NCI-H146 (cell line): ENCODE data around the gene ANKS1B.

Experiments used
- DNase-seq: peaks from one replicate; lab custom pipeline; 2025; lab: John Stamatoyannopoulos, UW

ANKS1B gene

DNA sequence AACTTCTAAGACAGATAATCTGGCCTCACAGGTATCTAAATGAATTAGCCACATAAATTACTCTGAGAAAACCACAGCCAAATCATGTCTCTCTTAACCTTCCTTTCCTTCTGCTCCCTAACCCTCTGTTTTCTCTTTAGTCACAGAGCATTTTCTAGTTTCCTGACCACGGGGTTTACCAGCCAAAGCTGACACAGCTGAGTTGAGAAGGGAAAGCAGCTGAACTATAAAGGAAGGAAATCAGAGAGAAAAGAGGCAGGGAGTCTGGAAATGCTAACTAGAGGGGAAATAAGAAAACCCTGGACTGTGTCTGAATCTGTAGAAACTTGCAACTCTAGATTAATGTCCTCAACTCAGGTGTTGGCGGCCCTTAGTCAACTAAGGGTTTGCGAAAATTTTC, 24.4 kb downstream of the ANKS1B start:
- DNase-seq: no peak

DNA sequence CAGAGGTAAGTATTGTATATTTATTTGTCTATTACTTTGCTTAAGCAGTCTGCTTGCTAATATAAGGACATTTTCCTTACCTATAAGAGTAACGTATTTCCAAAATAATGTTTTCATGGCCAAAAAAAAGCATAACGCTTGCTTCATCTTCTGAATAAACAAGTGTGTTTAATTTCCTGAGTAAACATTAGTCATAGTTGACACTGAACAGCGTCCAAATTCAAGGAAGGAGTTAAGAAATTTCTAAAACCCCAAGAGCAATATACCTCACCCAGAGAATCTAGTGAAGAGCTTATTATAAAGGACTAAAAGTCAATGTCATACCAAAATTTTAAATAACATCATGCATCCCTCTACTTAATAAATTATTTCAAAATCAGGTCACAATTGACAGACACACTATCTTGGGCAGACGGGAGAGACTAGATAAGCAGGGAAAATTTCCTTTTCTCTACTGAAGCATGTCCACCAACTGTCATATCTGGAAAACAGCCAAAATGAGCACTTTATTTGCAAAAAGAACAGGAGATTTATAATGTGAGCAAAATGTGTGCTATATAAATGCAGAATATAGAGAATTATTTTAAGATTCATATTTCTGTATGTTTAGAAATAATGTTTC, 25.1 kb downstream of the ANKS1B start:
- DNase-seq: no peak

DNA sequence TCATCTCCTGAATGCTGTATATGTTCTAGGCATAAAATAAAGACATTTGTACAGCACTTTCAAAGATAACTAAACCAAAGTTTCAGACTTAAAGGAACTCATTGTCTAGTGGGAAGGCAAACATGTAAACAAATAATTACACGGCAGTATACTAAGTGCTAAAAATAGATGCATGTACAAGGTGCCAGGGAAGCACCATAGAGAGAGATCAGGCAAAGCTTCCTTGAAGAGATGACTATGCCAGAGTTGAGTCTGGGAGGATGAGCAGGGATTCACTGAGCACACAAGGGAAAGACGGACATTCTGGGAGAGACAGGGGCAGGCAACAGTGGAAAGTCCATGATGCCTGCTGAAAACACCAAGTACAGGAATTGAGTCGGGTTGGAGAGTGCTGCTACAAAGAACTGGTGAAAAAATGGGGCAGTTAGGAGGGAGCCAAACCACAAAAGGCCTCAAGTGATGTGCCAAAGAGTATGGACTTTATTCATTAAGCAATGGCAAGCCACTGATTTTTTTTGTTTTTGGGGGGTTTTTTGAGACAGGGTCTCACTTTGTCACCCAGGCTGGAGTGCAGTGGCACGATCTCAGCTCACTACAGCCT, 26.8 kb downstream of the ANKS1B start:
- DNase-seq: no peak

DNA sequence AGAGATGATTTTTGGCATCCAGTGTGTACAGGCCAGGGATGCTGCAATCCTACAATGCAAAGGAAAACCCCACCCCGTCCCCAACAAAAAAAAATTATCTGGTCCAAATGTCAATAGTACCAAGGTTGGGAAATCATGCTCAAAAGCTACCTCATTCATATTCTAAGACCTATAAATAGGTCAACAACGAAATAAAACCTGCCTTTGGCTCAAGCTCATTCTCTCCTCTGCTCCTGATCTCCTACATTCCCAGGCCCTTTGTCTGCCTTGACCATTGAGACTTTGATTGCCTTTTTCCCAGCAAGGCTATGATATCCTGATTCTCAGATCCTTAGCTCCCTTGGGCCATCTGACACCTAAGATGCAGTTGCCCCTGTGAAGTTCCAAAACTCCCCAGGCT, 30.0 kb downstream of the ANKS1B start:
- no peak for DNase-seq

DNA sequence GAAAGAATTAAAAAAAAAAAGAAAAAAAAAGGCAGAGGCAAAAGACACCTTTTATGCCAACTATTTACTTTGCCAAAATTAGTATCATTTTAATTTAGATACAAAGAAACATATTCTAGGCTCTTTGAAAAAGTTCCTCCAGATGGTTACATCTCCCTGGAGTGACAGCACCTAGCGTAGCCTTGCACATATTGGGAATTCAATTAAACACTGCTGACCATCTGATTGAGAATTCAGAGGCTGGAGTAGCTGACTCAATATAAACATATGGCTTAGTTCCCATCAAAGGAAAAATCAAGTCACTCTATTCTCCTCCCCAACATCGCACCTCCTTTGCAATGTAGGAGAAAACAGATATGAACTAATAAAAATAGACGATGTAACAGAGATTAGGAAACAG, 36.4 kb downstream of the ANKS1B start:
- DNase-seq: no peak

DNA sequence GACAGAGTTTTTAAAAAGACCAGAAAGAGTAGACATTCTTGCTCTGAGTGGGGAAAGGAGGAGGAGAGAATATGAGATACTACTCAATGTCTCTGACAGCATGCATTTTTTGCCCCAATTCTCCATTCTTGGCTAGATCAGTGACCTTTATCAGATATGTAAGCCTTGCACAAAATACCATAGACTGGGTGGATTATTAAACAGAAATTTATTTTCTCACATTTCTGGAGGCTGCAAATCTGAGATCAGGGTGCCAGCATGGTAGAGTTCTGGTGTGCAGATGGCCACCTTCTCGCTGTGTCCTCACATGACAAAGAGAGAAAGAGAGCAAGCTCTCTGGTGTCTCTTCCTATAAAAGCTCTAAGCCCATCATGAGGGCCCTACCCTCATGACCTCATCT, 38.6 kb downstream of the ANKS1B start:
- DNase-seq: no peak

DNA sequence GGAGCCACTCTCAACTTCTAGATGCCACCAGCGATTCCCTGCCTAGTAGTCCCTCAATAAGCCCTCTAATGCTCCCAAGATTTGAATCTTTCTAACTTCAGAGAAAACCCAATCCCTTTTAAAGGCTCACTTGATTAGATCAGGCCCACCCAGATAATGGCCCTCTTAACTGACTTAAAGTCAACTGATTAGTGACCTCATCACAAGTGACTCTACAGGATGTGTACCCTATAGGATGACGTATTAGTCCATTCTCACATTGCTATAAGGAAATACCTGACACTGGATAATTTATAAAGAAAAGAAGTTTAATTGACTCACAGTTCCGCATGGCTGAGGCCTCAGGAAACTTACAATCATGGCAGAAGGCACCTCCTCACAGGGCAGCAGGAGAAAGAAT, 49.1 kb downstream of the ANKS1B start:
- DNase-seq: no peak

DNA sequence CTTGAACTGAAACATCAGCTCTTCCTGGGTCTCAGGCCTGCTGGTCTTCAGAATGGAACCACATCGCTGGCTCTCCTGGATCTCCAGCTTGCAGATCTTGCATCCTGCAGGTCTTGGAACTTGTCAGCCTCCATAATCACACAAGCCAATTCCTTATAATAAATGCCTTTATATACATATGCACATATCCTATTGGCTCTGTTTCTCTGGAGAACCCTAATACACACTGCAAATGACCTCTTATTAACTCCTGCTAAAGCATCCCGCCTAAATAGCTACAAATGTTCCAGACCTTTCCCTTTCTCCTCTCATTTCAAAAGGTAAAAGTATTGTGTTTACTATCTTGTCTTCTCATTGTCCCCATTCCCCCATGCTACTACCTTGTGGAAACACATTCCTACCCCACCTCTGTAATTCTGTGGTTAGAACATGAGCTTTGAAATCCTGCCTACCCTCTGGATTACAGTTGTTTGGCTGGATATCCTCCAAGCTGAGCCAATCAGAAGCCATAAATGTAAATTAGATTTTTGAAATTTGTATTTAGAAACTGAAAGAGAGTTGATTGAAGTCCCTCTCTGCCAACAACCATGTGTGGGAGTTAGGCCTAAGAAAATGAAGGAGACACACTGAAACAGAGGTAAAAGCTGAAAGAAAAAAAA, 58.1 kb downstream of the ANKS1B start:
- DNase-seq: no peak

DNA sequence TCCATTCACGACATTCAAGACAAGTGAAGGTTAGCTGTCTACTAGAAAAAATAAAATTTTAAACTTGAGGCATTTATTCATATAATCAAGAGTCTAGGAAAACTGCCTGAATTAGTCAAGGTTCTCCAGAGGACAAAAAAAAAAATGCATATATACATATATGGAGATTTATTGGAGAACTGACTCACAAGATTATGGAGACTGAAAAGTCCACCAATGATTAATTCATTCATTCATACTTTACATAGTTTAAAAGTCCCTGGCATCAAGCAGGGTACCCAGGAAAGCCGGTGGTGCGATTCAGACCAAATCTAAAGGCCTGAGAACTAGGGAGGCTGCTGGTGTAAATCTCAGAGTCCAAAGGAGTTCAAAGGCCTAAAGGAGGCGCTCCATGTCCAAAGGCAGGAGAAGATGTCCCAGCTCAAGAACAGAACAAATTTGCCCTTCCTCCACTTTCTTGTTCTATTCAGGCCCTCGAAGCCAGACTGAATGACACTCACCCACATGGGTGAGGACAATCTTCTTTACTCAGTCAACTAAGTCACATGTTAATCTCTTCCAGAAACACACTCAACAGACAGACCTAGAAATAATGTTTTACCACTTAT, 64.3 kb downstream of the ANKS1B start:
- no peak for DNase-seq

DNA sequence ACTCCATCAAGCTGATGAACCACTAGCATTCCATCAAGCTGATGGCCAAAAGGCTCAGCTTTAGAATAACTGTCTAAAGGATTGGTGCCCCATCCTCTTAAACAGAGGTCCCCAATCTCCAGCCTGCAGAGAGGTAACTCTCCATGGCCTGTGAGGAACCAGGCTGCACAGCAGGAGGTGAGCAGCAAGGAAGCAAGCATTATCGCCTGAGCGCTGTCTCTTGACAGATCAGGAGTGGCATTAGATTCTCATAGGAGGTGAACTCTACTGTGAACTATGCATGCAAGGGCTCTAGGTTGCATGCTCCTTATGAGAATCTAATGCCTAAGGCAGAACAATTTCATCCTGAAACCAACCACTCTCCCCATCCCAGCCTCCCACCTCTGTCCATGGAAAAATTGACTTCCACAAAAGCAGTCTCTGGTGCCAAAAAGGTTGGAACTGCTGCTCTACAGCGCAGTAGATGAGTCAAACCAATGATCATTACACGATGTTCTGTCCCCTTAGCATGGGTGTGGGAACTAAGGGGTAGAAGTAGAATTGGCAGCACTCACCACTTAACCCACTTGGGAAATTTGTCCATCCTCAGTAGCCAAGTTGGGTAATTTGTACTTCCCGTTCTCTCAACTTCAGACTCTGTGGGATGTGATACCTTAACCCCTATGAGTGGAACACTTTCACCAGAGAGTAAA, 66.9 kb downstream of the ANKS1B start:
- DNase-seq: no peak

DNA sequence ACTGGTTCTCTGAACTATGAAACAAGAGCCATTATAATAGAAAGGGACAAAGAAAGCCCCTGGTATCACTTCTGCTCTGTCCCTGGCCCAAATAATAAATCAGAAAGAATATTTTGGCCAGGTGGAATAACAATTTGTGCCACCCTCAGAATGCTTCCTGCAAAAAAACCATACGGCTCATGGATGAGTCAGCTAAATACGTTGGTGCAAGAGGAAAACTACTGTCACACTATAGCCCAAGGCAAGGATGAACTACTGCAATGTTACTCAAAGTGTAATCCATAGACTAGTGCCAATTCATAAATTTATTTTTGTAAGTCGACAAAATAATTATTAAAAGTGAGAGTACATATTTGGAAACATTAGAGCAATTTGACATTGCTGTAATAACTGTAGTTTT, 68.2 kb downstream of the ANKS1B start:
- no peak for DNase-seq

DNA sequence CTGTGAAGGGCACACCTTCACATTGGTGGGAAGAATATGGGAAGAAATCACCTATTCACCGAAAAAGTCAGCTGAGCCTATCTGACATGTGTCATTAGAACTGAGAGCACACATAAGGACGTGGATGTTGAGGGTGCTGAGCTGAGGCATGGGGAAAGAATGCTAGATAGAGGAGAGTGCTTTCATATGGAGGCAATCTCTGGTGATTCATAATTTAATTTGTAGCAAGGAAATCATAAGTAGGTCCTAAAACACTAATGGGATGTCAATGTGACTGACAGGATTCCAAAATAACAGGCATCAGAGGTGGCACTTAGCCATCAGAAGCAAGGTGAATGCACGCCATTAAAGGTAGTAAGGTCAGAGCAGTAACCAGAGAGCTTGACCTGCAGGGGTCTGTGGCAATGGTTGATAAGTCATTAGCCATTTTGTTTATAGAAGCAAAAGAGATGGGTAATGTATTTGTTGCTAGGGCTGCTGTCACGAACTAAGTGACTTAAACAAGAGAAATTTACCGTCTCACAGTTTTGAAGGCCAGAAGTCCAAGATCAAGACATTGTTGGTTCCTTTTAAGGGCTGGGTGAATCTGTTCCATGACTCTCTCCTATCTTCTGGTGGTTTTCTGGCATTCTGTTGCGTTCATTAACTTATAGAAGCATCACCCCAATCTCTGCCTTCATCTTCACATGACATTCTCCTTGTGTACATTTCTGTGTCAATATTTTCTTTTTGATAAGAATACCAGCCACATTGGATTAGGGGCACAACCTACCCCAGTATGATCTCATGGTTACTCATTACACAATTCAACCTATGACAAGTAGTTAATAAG, 69.3 kb downstream of the ANKS1B start:
- DNase-seq: no peak

DNA sequence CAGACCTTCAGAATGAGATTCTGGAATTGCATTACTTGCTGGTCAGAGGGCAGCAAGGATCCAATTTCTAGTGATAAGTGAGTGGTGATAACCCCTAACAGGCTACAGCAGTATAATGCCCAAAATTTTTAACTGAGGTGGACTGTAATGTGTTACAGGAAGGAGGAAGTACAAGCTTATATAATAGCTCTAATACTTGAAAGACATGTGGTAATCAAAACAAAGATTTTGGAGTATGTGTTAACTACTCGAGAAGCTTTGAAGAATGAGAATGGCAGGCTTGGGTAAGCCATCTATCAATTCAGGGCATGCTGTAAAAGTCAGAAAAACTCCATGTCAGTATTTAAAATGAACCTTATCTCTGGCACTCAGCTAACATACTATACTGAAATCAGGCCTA, 70.5 kb downstream of the ANKS1B start:
- DNase-seq: no peak

DNA sequence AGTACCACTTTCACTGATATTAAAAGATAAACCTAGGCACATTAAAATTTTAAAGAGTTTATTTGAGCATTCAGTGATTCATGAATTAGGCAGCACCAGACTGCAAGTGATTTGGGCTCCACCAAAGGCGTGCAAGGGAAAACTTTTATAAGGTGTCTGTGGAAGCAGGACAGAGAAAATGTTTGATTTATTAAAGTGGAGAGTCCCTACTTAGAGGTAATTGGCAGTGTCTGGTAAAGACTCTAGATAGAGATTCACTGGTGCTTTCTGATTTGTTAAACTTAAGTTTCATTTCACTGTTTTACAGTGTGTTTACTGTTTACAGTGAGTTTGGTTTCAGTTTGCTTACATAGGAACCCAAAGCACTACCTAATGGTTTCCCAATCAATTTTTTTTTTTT, 72.8 kb downstream of the ANKS1B start:
- no peak for DNase-seq

DNA sequence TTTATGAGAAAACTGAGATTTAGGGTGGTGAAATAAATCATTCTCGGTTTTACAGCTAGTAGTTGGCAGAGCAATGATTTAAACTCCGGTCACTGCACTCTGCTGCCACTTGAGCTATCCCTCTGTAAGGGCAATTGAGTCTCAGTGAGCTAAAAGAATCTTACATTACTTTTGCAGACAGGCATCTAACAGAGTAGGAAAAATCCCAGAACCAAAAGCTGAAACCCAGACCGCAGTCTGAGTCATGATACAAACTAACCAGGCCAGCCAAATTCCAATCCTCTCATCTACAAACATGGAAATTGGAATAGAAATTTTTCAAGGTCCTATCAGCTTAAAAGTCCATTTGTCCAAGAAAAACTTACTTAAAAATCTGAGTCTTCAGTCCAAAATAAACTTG, 73.7 kb downstream of the ANKS1B start:
- no peak for DNase-seq

DNA sequence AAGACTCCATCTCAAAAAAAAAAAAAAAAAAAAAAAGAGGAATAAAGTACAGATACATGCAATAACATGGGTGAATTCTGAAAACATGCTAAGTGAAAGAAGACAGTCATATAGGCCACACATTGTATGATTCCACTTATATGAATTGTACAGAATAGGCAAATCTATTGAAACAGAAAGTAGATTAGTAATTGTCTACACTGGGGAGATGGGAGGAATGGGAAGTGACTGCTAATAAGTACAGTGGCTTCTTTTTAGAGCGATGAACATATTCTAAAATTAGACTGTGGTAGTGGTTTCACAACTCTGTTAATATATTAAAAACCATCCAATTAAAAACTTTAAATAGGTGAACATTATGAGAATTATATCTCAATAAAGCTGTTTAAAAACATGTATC, 74.4 kb downstream of the ANKS1B start:
- no peak for DNase-seq

DNA sequence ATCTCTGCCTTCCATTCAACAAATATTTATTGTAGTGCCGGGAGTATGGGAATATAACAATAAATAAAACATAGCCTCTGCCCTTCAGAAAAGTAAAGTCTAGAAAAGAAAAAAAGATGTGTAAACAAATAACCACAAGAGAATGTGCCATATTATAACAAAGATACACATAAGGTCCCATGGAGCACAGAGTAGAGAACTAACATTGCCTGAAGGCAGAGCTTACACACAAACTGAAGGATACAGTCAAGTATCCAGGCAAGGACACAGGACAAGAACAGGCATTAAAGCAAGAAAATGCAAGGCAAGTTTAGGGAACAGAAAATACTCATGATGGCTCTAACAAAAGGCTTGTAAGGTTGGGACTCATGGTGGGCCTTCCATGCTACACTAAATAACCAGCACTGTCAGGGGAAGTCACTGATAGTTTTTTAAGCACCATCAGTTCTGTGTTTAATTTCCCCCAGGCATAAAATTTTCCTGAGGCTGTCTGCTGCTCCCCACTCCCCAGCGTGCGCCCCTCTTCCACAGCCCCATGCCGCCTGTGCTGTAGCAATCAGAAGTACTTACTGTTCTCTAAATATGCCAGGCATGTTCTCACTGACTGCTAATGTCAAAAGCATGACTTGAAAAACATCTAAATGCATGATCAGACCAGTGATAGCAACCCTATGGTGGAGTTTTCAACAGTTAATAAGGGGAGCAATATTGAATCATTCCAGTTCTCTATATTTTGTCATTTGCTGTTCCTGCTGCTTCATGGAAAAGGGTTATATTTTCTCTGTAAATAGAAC, 77.8 kb downstream of the ANKS1B start:
- DNase-seq: no peak

DNA sequence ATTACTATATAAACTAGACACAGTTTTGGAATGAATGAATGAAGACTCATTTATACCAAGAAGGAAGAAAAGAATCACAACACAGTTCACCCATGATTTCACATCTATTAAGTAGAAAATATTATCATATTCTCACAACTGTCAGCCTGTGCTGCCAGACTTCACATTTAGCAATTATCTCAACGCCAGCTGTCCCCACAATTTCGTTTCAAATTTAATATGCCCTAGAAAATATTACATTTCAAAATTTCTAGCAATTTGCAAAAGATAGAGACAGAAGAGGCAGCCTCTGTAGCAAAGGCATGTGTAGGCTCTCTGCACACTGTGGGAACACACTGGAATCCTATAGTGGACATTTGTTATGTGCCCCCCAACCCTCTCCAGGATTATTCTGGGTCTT, 83.6 kb downstream of the ANKS1B start:
- no peak for DNase-seq

DNA sequence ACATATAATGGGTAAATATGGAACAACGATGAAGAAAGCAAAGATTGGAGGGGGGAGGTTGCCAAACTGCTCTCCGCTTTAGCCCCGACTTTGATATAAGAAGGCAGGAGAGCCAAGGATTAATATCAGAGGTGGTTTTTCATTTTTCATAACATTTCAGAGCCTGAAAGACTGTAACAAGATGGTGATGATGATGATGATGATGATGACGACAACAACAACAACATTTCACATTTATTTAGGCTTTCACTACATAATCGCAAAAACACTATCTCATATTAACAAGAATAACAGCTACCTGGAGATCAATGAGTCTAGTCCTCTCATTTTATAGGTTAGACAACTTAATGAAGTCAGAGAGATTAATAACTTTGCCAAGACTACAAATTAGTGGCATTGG, 86.1 kb downstream of the ANKS1B start:
- no peak for DNase-seq

DNA sequence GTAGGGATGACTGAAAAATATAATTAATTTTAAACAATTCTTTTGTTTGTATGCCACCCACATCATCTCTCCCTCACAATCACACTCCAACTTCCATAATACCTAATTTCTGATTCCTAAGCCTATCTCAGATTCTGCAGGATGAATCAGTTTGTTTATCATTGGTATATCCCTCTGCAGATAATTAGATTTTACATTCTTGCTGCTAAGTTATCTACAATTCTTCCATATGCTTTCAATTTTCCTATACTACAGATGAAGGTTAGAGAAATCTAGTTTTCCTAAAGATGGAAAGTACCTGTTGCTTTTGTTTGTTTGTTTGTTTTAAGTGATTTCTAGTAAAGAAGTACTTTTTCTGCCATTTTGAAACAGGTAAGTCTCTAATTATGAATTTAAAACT, 105.3 kb downstream of the ANKS1B start:
- DNase-seq: no peak

DNA sequence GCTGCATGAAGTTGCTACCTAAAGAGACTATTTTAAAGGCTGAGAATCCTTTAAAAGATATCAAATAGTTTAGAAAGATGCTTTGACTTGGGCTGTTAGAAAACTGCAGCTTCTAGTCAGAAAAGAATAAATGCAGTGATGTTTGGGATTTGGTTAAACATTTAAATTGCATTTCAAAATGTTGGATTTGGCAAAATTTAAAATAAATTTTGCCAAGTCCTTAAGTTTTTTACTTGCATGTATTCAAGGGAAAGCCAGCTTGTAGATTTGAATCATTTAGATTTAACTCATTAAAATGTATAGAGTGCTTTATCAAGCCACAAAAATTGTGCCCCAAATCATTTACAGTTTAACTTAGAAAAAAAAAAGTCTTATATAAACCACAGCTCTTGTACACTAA, 109.7 kb downstream of the ANKS1B start:
- no peak for DNase-seq
